ENCODE measurements around the gene LGALS12.

DNA sequence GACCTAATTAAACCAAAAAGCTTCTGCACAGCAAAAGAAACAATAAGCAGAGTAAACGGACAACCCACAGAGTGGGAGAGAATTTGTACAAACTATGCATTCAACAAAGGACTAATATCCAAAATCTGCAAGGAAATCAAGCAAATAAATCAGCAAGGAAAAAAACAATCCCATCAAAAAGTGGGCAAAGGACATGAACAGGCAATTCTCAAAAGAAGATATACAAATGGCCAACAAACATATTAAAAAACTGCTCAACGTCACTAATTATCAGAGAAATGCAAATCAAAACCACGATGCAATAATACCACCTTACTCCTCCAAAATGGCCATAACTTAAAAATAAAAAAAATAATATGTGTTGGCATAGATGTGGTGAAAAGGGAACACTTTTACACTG, 20.1 kb upstream of the LGALS12 start:
- TF ChIP-seq FOXM1 (IDR thresholded peaks at IDR 0.05; ENCODE audit: borderline replicate concordance, low read depth) (no peak), CREB1 (IDR thresholded peaks at IDR 0.05; ENCODE audit: low read depth) (no peak), TEAD4 (IDR thresholded peaks at IDR 0.05) (no peak), YY1 (IDR thresholded peaks at IDR 0.05; ENCODE audit: low read depth) (no peak), EGR1 (IDR thresholded peaks at IDR 0.05) (no peak), RAD21 (IDR thresholded peaks at IDR 0.05; ENCODE audit: low read depth) (no peak)
- TF ChIP-seq, protein P1, sequence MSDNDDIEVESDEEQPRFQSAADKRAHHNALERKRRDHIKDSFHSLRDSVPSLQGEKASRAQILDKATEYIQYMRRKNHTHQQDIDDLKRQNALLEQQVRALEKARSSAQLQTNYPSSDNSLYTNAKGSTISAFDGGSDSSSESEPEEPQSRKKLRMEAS (IDR thresholded peaks at IDR 0.05): no peak
- TF ChIP-seq, protein P2, sequence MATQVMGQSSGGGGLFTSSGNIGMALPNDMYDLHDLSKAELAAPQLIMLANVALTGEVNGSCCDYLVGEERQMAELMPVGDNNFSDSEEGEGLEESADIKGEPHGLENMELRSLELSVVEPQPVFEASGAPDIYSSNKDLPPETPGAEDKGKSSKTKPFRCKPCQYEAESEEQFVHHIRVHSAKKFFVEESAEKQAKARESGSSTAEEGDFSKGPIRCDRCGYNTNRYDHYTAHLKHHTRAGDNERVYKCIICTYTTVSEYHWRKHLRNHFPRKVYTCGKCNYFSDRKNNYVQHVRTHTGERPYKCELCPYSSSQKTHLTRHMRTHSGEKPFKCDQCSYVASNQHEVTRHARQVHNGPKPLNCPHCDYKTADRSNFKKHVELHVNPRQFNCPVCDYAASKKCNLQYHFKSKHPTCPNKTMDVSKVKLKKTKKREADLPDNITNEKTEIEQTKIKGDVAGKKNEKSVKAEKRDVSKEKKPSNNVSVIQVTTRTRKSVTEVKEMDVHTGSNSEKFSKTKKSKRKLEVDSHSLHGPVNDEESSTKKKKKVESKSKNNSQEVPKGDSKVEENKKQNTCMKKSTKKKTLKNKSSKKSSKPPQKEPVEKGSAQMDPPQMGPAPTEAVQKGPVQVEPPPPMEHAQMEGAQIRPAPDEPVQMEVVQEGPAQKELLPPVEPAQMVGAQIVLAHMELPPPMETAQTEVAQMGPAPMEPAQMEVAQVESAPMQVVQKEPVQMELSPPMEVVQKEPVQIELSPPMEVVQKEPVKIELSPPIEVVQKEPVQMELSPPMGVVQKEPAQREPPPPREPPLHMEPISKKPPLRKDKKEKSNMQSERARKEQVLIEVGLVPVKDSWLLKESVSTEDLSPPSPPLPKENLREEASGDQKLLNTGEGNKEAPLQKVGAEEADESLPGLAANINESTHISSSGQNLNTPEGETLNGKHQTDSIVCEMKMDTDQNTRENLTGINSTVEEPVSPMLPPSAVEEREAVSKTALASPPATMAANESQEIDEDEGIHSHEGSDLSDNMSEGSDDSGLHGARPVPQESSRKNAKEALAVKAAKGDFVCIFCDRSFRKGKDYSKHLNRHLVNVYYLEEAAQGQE (IDR thresholded peaks at IDR 0.05; ENCODE audit: low read depth): no peak

Data from Ishikawa (cell line).